ENCODE results near the gene FAF1. TPM values are rescaled to one million over a fixed set of nuclear protein-coding genes. Genes with fewer than 3 reads are reported as not detected.

FAF1 gene
- total RNA-seq, 1 donor from 2014 or later = 52.0 TPM

DNA sequence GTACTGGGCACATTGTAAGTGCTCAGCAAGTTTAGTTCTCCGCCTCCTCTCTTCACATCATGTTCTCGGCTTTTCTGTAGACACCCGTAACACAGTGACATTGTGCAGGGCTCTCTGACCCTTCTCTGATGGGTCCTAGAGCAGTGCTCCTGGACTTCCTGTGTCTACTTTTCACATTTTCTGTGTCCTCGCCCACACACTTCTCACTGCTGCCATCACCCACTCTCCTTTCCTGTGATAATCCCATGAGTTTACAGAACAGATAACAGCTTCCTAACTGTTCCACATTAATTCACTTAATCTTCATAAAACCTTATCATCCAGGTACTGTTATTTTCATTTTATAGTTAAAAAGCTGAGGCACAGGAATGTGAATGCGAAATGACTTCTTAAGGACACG, 523.6 kb downstream of the FAF1 start:
- Mint-ChIP-seq H3K4me3 (ENCODE audit: unreplicated experiment) (no peak overlapping the region), H3K36me3 (ENCODE audit: unreplicated experiment) (peaks cover 32% of the 10 kb centered on the region), H3K27ac (ENCODE audit: unreplicated experiment) (no peak overlapping the region), H3K27me3 (ENCODE audit: unreplicated experiment) (peaks cover 22% of the 10 kb centered on the region), H3K9me3 (ENCODE audit: unreplicated experiment) (no peaks in the 10 kb centered on the region), H3K4me1 (ENCODE audit: unreplicated experiment) (no peaks in the 10 kb centered on the region)
- TF ChIP-seq, protein P1, sequence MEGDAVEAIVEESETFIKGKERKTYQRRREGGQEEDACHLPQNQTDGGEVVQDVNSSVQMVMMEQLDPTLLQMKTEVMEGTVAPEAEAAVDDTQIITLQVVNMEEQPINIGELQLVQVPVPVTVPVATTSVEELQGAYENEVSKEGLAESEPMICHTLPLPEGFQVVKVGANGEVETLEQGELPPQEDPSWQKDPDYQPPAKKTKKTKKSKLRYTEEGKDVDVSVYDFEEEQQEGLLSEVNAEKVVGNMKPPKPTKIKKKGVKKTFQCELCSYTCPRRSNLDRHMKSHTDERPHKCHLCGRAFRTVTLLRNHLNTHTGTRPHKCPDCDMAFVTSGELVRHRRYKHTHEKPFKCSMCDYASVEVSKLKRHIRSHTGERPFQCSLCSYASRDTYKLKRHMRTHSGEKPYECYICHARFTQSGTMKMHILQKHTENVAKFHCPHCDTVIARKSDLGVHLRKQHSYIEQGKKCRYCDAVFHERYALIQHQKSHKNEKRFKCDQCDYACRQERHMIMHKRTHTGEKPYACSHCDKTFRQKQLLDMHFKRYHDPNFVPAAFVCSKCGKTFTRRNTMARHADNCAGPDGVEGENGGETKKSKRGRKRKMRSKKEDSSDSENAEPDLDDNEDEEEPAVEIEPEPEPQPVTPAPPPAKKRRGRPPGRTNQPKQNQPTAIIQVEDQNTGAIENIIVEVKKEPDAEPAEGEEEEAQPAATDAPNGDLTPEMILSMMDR (IDR thresholded peaks at IDR 0.05) = no peak
- DNase-seq (ENCODE audit: extremely low spot score, unreplicated experiment) = no peak

DNA sequence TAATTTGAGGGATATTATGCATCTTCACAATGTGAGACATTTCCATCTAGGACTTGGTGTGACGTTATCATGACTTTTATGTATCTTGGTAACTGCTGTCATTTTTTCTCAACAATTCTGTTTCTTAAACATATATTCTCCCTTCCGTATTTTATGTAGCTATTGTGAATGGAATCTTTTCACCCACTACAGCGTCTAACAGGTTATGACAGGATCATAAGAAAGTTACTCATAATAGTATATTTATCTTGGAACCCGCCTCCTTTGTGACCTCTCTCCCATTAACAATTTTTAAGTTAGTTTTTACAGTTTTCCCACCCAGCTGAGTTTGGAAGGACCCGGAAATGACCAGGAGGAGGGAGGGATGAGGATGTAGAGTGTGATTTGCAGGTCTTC, 530.1 kb downstream of the FAF1 start:
- Mint-ChIP-seq H3K9me3 (ENCODE audit: unreplicated experiment) (no peaks in the 10 kb centered on the region), H3K27me3 (ENCODE audit: unreplicated experiment) (peaks cover 80% of the 10 kb centered on the region), H3K36me3 (ENCODE audit: unreplicated experiment) (peaks cover 2% of the 10 kb centered on the region), H3K4me1 (ENCODE audit: unreplicated experiment) (peaks cover 28% of the 10 kb centered on the region), H3K4me3 (ENCODE audit: unreplicated experiment) (no peak overlapping the region), H3K27ac (ENCODE audit: unreplicated experiment) (no peak overlapping the region)
- no peak for DNase-seq (ENCODE audit: extremely low spot score, unreplicated experiment)
- TF ChIP-seq, protein P1 (IDR thresholded peaks at IDR 0.05) = no peak

DNA sequence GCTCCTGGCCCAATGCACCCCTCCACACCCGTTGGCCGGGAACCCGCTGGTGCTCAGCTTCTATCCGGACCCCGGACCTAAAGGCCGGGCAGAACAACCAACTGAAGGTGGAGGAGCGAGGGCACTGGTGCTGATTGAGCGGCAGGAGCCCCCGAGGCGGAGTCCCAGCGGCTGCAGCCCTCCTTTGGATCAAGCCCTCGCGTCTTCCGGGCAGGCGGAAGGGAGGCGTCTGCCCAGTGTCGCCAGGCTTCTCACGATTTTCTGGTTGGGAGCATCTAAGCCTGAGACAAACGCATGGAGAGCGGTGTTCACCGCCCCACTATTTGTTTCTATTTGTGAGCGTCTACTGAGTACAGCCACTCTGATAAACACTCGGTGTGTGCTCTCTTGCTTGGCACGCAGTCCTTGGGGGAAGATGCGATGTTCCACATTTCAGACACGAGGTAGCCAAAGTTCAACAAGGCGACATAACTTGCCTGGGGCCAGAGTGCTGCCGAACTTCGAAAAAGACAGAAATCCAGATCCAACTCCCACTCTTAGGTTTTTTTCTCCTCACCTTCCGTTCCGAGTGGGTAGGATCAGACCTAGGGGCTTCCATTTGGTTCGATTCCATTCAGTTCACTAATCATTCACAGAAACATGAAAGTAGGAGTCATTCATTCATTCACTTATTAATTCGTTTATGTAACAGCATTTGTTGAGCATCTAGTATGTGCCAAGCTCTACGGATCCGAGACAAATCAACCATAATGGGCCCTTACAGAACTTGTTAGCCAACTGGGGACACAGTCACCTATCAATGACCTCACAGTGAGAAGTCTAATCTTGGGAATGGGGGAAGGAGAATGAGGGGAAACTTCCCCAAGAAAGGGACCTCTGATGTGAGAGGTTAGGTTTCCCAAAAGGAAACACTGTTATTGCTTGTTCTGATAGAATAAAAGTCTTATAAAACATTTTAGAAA, 532.0 kb downstream of the FAF1 start:
- no peak overlapping the region for H3K4me3 Mint-ChIP-seq (ENCODE audit: unreplicated experiment)
- TF ChIP-seq, protein P1 (IDR thresholded peaks at IDR 0.05) = no peak

DNA sequence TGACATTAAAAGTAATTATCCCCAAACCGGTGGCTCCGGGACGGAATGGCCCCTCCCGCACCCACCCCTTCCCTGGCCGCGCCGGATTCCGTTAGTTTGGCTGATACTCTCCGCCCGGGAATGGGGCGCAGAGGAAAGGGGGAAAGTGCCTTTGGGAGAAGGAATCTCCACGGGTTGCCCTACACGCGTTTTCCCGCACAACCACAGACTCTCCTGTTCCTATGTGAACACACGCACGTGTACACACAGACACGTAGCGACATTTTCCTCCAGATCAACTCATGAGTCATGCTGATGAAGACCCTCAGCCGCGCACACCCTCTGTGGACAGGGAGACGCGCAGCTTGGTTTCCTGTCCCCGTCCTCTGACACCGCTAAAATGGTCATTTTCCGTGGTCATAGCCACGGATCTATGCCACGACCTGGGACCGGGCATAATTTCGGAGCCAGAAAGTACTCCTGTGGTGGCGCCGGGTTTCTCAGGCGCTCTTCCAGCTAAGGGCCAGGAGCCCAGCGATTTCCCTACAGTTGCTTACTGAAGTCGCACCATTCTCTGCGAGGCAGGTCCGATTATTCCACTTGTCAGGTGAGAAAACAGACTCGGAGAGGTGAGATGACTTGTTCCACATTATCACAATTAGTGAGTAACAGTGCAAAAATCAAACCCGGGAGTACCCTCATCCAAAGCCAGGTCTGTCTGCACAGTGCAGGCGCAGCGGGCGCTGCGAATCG, 532.8 kb downstream of the FAF1 start:
- H3K4me1 Mint-ChIP-seq (ENCODE audit: unreplicated experiment) = peaks cover 50% of the 10 kb centered on the region
- no peak overlapping the region for H3K27ac Mint-ChIP-seq (ENCODE audit: unreplicated experiment)
- peak overlapping the region; percentile 30 for H3K4me3 Mint-ChIP-seq (ENCODE audit: unreplicated experiment)
- H3K27me3 Mint-ChIP-seq (ENCODE audit: unreplicated experiment) = peaks cover 93% of the 10 kb centered on the region
- TF ChIP-seq, protein P1 (IDR thresholded peaks at IDR 0.05) = no peak
- no peaks in the 10 kb centered on the region for H3K36me3 Mint-ChIP-seq (ENCODE audit: unreplicated experiment)
- DNase-seq (ENCODE audit: extremely low spot score, unreplicated experiment) = no peak
- no peaks in the 10 kb centered on the region for H3K9me3 Mint-ChIP-seq (ENCODE audit: unreplicated experiment)

More for the DNA sequence above, 532.0 kb downstream of the FAF1 start:
- no peak overlapping the region for H3K27ac Mint-ChIP-seq (ENCODE audit: unreplicated experiment)
- no peak for DNase-seq (ENCODE audit: extremely low spot score, unreplicated experiment)
- H3K36me3 Mint-ChIP-seq (ENCODE audit: unreplicated experiment) = no peaks in the 10 kb centered on the region
- peaks cover 45% of the 10 kb centered on the region for H3K4me1 Mint-ChIP-seq (ENCODE audit: unreplicated experiment)
- peaks cover 93% of the 10 kb centered on the region for H3K27me3 Mint-ChIP-seq (ENCODE audit: unreplicated experiment)
- no peaks in the 10 kb centered on the region for H3K9me3 Mint-ChIP-seq (ENCODE audit: unreplicated experiment)

DNA sequence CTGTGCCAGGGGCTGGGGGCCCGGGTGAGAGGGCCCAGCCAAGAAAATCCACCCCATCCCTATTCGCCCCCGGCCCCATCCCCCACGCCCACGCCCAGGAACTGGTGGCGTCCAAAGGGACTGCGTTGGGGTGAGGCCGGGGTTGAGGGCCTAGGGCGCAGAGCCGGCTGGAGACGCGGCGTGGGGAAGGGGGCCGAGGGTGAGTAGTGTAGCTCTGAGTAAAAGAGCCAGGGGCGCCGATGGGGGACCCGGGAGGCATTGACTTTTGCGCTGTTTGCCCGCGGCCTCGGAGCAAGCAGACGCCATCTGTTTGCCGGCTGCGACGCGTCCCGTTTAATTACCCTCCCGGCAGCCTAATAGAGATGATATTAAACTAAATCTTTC, 533.4 kb downstream of the FAF1 start:
- H3K27me3 Mint-ChIP-seq (ENCODE audit: unreplicated experiment) = peaks cover 93% of the 10 kb centered on the region
- H3K4me1 Mint-ChIP-seq (ENCODE audit: unreplicated experiment) = peaks cover 55% of the 10 kb centered on the region
- DNase-seq (ENCODE audit: extremely low spot score, unreplicated experiment) = no peak
- TF ChIP-seq, protein P1 (IDR thresholded peaks at IDR 0.05) = no peak
- peaks cover 2% of the 10 kb centered on the region for H3K36me3 Mint-ChIP-seq (ENCODE audit: unreplicated experiment)
- no peak overlapping the region for H3K27ac Mint-ChIP-seq (ENCODE audit: unreplicated experiment)
- H3K9me3 Mint-ChIP-seq (ENCODE audit: unreplicated experiment) = no peaks in the 10 kb centered on the region
- no peak overlapping the region for H3K4me3 Mint-ChIP-seq (ENCODE audit: unreplicated experiment)
